K562 (cell line): ENCODE measurements around the gene ZNF599. TPM values are rescaled to one million over a fixed set of nuclear protein-coding genes. Genes with fewer than 3 reads are reported as not detected.

Experiments used
- ATAC-seq: fragments of 200-7000 bp; cut with Tn5 transposase; 3 replicates; pipeline ENCODE4 v1.9.1; 2020; ENCODE audit warnings: moderate library complexity
- BruUV-seq: library from RNA; stranded (reverse); fragments of 400-500 nt; replicated peaks from 2 replicates; lab custom pipeline; 2021; lab: Mats Ljungman, UMichigan
- CTCF ChIA-PET: fragments of 300-600 bp; formaldehyde crosslinking; extraction: SDS; loops from one replicate; lab custom pipeline; 2021; ENCODE audit warnings: low intra/inter-chr PET ratio; lab: Yijun Ruan, JAX
- POLR2A ChIA-PET: fragments of 300-600, 350-650 bp; sonication (Branson Sonifier 250); formaldehyde crosslinking; extraction: SDS; loops from one replicate; lab custom pipeline; 2021; ENCODE audit warnings: antibody characterized with exemption, inconsistent platforms; lab: Yijun Ruan, JAX
- DNase-seq, 4 experiments: peaks; one replicate each; pipeline versions ENCODE4 v3.0.0 to v3.0.0-alpha.2; 2011 to 2018; ENCODE audit warnings: low spot score in 3 of 4, mixed read lengths in 3 of 4; ENCODE audit errors: extremely low read depth in 1 of 4
- FAIRE-seq: peaks from 2 replicates; lab custom pipeline; 2011; peaks lifted over from hg19 to GRCh38; lab: Jason Lieb, UNC
- H2AFZ ChIP-seq: 2 replicates; pipeline ENCODE4 v1.6.0; 2011; ENCODE audit warnings: low read depth, low read length, control low read depth, inconsistent platforms
- H3K27ac ChIP-seq: fragments of 200-600 bp; 3 replicates; pipeline ENCODE4 v1.8.0; 2011; ENCODE audit warnings: low read depth, mild to moderate bottlenecking, control low read depth, inconsistent platforms, low read length, moderate library complexity, mixed read lengths; ENCODE audit errors: extremely low read depth
- H3K27me3 ChIP-seq, 2 experiments: fragments of 300-600 bp in 1 of 2; 2 replicates in 1 of 2; 3 replicates in 1 of 2; pipeline versions ENCODE4 v1.6.0 to v1.8.0; 2011; ENCODE audit warnings: inconsistent platforms in 2 of 2, low read length in 2 of 2, mild to moderate bottlenecking in 1 of 2, mixed read lengths in 1 of 2, moderate library complexity in 1 of 2; ENCODE audit not compliant: control insufficient read depth in 2 of 2, insufficient read depth in 2 of 2
- H3K36me3 ChIP-seq: fragments of 300-600 bp; 3 replicates; pipeline ENCODE4 v1.8.0; 2011; ENCODE audit warnings: mild to moderate bottlenecking, low read length, inconsistent platforms; ENCODE audit not compliant: control insufficient read depth, insufficient read depth
- H3K4me1 ChIP-seq, 2 experiments: fragments of 200-600 bp in 1 of 2; replicated peaks in 1 of 2; 2 replicates in 1 of 2; 3 replicates in 1 of 2; pipeline versions ENCODE4 v1.5.1 to v1.8.0; 2011; ENCODE audit warnings: inconsistent platforms in 2 of 2, low read length in 2 of 2, mild to moderate bottlenecking in 1 of 2, mixed read lengths in 1 of 2, moderate library complexity in 1 of 2; ENCODE audit not compliant: control insufficient read depth in 2 of 2, insufficient read depth in 2 of 2
- H3K4me2 ChIP-seq: 2 replicates; pipeline ENCODE4 v1.6.1; 2011; ENCODE audit warnings: low read length, control low read depth, inconsistent platforms, mixed read lengths; ENCODE audit not compliant: insufficient read depth
- H3K4me3 ChIP-seq: fragments of 200-600 bp; sonication (generic), shearing (Covaris generic); 2 replicates; pipeline ENCODE4 v1.5.1; 2016; ENCODE audit warnings: control low read depth, inconsistent platforms
- H3K79me2 ChIP-seq: fragments of 200-600 bp; 3 replicates; pipeline ENCODE4 v1.8.0; 2011; ENCODE audit warnings: low read length, inconsistent platforms; ENCODE audit not compliant: control insufficient read depth, insufficient read depth
- H3K9ac ChIP-seq, 2 experiments: 2 replicates each; pipeline versions ENCODE4 v1.6.0 to v1.6.1; 2011; ENCODE audit warnings: low read depth in 2 of 2, low read length in 2 of 2, control low read depth in 1 of 2, inconsistent platforms in 1 of 2, mild to moderate bottlenecking in 1 of 2, mixed read lengths in 1 of 2; ENCODE audit not compliant: insufficient read depth in 1 of 2
- H3K9me1 ChIP-seq: one replicate; pipeline ENCODE4 v1.6.0; 2011; ENCODE audit warnings: inconsistent platforms, mild to moderate bottlenecking, low read length, moderate library complexity; ENCODE audit not compliant: control insufficient read depth, insufficient read depth
- H3K9me3 ChIP-seq: replicated peaks from 2 replicates; pipeline ENCODE4 v1.5.1; 2011; ENCODE audit warnings: low read depth, low read length, inconsistent platforms; ENCODE audit not compliant: control insufficient read depth, insufficient read depth
- H4K20me1 ChIP-seq: replicated peaks from 2 replicates; pipeline ENCODE4 v1.6.1; 2011; ENCODE audit warnings: low read length, inconsistent platforms, mixed read lengths; ENCODE audit not compliant: control insufficient read depth, insufficient read depth
- C11orf30 ChIP-seq: fragments of 450-650 bp; IDR thresholded peaks from 2 replicates; pipeline ENCODE4 v1.6.1; 2016; ENCODE audit warnings: low read depth, mild to moderate bottlenecking
- HDAC3 ChIP-seq: fragments of 450-650 bp; IDR thresholded peaks from 2 replicates; pipeline ENCODE4 v1.6.1; 2018; ENCODE audit warnings: borderline replicate concordance, mild to moderate bottlenecking, moderate library complexity; ENCODE audit not compliant: partially characterized antibody
- MAFF ChIP-seq: IDR thresholded peaks from 2 replicates; pipeline ENCODE4 v1.6.1; 2012; ENCODE audit warnings: low read length, improper control_type of control experiment
- MAFG ChIP-seq: fragments of 450-650 bp; conservative IDR thresholded peaks from 2 replicates; pipeline ENCODE4 v1.6.1; 2016; ENCODE audit warnings: missing genetic modification characterization, missing compliant biosample characterization
- SMAD1 ChIP-seq: fragments of 150-350 bp; IDR thresholded peaks from 2 replicates; pipeline ENCODE4 v1.6.1; 2014; ENCODE audit warnings: low read length, low read depth; ENCODE audit not compliant: partially characterized antibody
- TAF15 ChIP-seq: fragments of 200-400 bp; formaldehyde crosslinking; IDR thresholded peaks from 2 replicates; pipeline ENCODE4 v1.6.1; 2017; ENCODE audit warnings: mild to moderate bottlenecking, low read depth, low read length, moderate library complexity
- ZNF316 ChIP-seq: fragments of 450-650 bp; IDR thresholded peaks from 2 replicates; pipeline ENCODE4 v1.6.1; 2016
- ZNF764 ChIP-seq: fragments of 250-450 bp; sonication (Bioruptor Pico); IDR thresholded peaks from 2 replicates; pipeline ENCODE4 v1.4.0; 2020; ENCODE audit warnings: low read depth, mild to moderate bottlenecking, moderate library complexity
- WGBS: fragments of 100-300 bp; shearing (Covaris generic); methylation state at CpG from one replicate; pipeline ENCODE4 v1.1.6; 2016; ENCODE audit warnings: low coverage, mixed read lengths; ENCODE audit not compliant: insufficient coverage; ENCODE audit errors: missing lambda C conversion rate; 5-methylcytosine and 5-hydroxymethylcytosine counted together
- in situ Hi-C: fragments of 300-500 bp; cut with MboI; formaldehyde crosslinking; loops from 4 replicates; pipeline ENCODE4 v1.15.0; 2018; ENCODE audit warnings: inconsistent platforms, mixed read lengths
- intact Hi-C: fragments of 100-400 bp; cut with micrococcal nuclease; formaldehyde crosslinking; loops from 2 replicates; pipeline ENCODE4 v1.14.2; 2022
- polyA plus RNA-seq, 8 experiments: library from polyadenylated mRNA; depleted of rRNA in 4 of 8; stranded (reverse) in 5 of 8; unstranded in 3 of 8; fragments of >200 nt; fragmentation: Nextera tagmentation in 2 of 8; fragmentation: Illumina TruSeq in 1 of 8; extraction: Ambion mirVana in 2 of 8; extraction: Trizol in 1 of 8; gene quantifications; 2 replicates each; pipeline versions ENCODE4 v1.2.1 to v1.2.3, GENCODE V29; 2011 to 2014; ENCODE audit warnings: inconsistent platforms in 1 of 8, missing spikeins in 1 of 8
- total RNA-seq, 7 experiments: library from RNA; depleted of rRNA in 6 of 7; stranded (reverse); fragments of >200 nt in 6 of 7; fragmentation: Illumina TruSeq in 2 of 7; extraction: Trizol in 2 of 7; gene quantifications; 2 replicates each; pipeline versions ENCODE4 v1.2.1 to v1.2.3, GENCODE V29; 2011 to 2021; ENCODE audit warnings: low replicate concordance in 1 of 7
- TF ChIP-seq, protein P1 (sequence below), 2 experiments: IDR thresholded peaks; 2 replicates each; pipeline ENCODE4 v1.6.1; 2012; ENCODE audit warnings: improper control_type of control experiment in 2 of 2, low read depth in 2 of 2, low read length in 2 of 2, borderline replicate concordance in 1 of 2
- TF ChIP-seq, protein P2 (sequence below): fragments of 450-650 bp; formaldehyde crosslinking; IDR thresholded peaks from 2 replicates; pipeline ENCODE4 v1.4.0; 2022; ENCODE audit warnings: missing genetic modification characterization

Gene ZNF599
- total and polyA plus RNA-seq, 9 of the 15 experiments (the other 6 are each of a cell fraction or from before 2014, with no cell fraction given) = 0.71 to 6.7 (median 2.8) TPM

DNA sequence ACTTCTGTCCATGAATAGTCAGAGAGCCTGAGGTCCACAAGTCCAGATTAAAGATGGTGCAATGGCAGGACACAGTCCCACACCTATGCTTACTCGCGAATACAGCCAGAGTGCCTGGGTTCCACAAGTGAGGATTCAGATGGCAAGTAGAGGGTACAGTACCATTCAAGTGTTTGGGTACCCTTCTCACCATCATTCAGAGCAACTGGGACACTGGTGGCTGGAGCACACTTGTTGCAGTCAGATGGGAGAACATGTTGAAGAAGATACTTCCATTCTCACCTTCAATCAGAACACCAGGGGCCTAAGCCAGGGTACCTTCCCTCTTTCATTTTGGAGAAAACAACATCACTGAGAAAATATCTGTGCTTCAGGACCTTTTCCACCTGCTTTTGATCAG, 43.7 kb upstream of the ZNF599 start:
- FAIRE-seq = no peak
- Histone ChIP-seq H3K9ac (no peak overlapping the region), H2AFZ (no peak overlapping the region), H3K4me2 (no peak overlapping the region), H3K9me1 (no peaks in the 10 kb centered on the region), H3K27me3 (peaks cover 0 to 6% of the 10 kb centered on the region in 2 experiments; a peak in 3 of 5 replicates), H4K20me1 (no peaks in the 10 kb centered on the region), H3K4me1 (no peaks in the 10 kb centered on the region; a peak in 1 of 5 replicates), H3K36me3 (no peaks in the 10 kb centered on the region), H3K9me3 (no peaks in the 10 kb centered on the region; the same call in none of the 2 replicates), H3K79me2 (no peaks in the 10 kb centered on the region), H3K27ac (no peak overlapping the region), H3K4me3 (no peak overlapping the region)
- ATAC-seq = no peak
- WGBS = 15% methylated on average over 2 of the region's 2 CpGs
- TF ChIP-seq, protein P1, sequence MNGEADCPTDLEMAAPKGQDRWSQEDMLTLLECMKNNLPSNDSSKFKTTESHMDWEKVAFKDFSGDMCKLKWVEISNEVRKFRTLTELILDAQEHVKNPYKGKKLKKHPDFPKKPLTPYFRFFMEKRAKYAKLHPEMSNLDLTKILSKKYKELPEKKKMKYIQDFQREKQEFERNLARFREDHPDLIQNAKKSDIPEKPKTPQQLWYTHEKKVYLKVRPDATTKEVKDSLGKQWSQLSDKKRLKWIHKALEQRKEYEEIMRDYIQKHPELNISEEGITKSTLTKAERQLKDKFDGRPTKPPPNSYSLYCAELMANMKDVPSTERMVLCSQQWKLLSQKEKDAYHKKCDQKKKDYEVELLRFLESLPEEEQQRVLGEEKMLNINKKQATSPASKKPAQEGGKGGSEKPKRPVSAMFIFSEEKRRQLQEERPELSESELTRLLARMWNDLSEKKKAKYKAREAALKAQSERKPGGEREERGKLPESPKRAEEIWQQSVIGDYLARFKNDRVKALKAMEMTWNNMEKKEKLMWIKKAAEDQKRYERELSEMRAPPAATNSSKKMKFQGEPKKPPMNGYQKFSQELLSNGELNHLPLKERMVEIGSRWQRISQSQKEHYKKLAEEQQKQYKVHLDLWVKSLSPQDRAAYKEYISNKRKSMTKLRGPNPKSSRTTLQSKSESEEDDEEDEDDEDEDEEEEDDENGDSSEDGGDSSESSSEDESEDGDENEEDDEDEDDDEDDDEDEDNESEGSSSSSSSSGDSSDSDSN (IDR thresholded peaks at IDR 0.05; ENCODE audit: borderline replicate concordance in 1 of 2, low read depth in 2 of 2, low read length in 2 of 2) = no peak
- no peak for DNase-seq
- intact Hi-C loops = no loop called here
- BruUV-seq = no TSS peak
- in situ Hi-C loops = no loop called here
- CTCF ChIA-PET = no interaction called here
- POLR2A ChIA-PET = no interaction called here

DNA sequence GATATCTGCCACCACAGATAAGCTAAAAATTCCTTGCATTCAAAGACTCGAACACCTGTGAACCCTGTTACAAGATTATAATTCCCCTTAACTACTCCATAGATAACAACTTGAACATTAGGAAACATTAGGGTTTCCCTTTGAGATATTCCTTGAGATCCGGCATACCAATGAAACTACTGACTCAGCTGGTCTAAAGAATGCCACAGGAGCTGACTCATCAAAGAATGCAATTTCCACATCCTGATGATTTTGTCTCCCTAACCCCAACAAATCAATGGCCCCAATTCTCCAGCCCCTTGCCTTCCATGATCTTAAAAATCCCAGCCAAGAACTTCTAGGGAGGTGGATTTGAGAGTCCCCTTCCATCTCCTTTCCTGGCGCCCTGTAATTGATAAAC, 35.6 kb upstream of the ZNF599 start:
- Histone ChIP-seq H3K4me3 (no peak overlapping the region), H3K9me3 (no peaks in the 10 kb centered on the region; the same call in none of the 2 replicates), H2AFZ (no peak overlapping the region), H3K79me2 (no peaks in the 10 kb centered on the region), H3K9ac (no peak overlapping the region), H3K36me3 (no peaks in the 10 kb centered on the region), H3K4me2 (no peak overlapping the region), H3K4me1 (no peaks in the 10 kb centered on the region), H4K20me1 (no peaks in the 10 kb centered on the region), H3K9me1 (no peaks in the 10 kb centered on the region), H3K27ac (no peak overlapping the region), H3K27me3 (no peaks in the 10 kb centered on the region; a peak in 1 of 5 replicates)
- in situ Hi-C loops (no loop called here), intact Hi-C loops (no loop called here)
- ChIA-PET POLR2A (interaction anchor here (1.1 kb wide), 1 partner anchor 15 kb away, joined by 3 read pairs; no protein-coding TSS in a partner anchor), CTCF (no interaction called here)
- no TSS peak for BruUV-seq
- no peak for DNase-seq
- WGBS = 3% methylated on average over 3 of the region's 3 CpGs
- no peak for FAIRE-seq
- ATAC-seq = no peak
- peak; percentile 21; the same call in 1 of the 2 replicates for TF ChIP-seq MAFF
- TF ChIP-seq C11orf30 = peak; percentile 77
- no peak for TF ChIP-seq SMAD1
- no peak for TF ChIP-seq TAF15
- TF ChIP-seq ZNF764 (CRISPR knock-in tag) = no peak
- peak; percentile 84 for TF ChIP-seq ZNF316
- TF ChIP-seq, protein P2, sequence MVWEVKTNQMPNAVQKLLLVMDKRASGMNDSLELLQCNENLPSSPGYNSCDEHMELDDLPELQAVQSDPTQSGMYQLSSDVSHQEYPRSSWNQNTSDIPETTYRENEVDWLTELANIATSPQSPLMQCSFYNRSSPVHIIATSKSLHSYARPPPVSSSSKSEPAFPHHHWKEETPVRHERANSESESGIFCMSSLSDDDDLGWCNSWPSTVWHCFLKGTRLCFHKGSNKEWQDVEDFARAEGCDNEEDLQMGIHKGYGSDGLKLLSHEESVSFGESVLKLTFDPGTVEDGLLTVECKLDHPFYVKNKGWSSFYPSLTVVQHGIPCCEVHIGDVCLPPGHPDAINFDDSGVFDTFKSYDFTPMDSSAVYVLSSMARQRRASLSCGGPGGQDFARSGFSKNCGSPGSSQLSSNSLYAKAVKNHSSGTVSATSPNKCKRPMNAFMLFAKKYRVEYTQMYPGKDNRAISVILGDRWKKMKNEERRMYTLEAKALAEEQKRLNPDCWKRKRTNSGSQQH = no peak
- TF ChIP-seq MAFG = peak; percentile 49; the same call in 1 of the 2 replicates
- TF ChIP-seq HDAC3 = no peak
